Fibroblast of villous mesenchyme (primary cell): ENCODE data around the gene RSRP1. TPM values are rescaled to one million over a fixed set of nuclear protein-coding genes. Genes with fewer than 3 reads are reported as not detected.

Source experiments
- DNase-seq: peaks from one replicate; pipeline ENCODE4 v3.0.0-alpha.2; 2010; ENCODE audit warnings: low read depth
- H3K4me3 ChIP-seq: 2 replicates; pipeline ENCODE4 v1.5.1; 2011; ENCODE audit warnings: low read depth, mild to moderate bottlenecking, low read length
- total RNA-seq: library from RNA; depleted of rRNA; stranded (reverse); fragments of >200 nt; gene quantifications from 2 replicates; pipeline ENCODE4 v1.2.3, GENCODE V29; 2012
- TF ChIP-seq, protein P1 (sequence below): IDR thresholded peaks from 2 replicates; pipeline ENCODE4 v1.5.1; 2012; ENCODE audit warnings: low read depth, mild to moderate bottlenecking, low read length; ENCODE audit not compliant: insufficient read depth

Gene RSRP1
- total RNA-seq, 1 donor: 160 TPM

DNA sequence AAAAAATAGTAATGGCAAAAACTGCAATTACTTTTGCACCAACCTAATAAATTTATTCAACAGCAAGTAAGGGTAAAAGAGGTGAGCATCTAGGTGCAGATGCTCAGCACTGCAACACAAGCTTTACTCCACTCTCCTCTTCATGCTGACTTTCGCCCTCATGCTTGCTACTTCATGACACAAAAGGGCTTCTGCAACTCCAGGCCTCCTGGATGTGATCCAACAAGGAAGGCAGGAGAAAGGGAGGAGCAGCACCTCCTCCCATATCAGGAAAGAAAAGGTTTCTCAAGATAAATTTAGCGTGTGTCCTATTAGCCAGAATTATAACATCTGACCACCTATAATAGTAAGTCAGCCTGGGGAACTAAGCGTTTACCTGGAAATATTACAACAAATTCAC is 26.6 kb downstream of the RSRP1 start:
- TF ChIP-seq, protein P1, sequence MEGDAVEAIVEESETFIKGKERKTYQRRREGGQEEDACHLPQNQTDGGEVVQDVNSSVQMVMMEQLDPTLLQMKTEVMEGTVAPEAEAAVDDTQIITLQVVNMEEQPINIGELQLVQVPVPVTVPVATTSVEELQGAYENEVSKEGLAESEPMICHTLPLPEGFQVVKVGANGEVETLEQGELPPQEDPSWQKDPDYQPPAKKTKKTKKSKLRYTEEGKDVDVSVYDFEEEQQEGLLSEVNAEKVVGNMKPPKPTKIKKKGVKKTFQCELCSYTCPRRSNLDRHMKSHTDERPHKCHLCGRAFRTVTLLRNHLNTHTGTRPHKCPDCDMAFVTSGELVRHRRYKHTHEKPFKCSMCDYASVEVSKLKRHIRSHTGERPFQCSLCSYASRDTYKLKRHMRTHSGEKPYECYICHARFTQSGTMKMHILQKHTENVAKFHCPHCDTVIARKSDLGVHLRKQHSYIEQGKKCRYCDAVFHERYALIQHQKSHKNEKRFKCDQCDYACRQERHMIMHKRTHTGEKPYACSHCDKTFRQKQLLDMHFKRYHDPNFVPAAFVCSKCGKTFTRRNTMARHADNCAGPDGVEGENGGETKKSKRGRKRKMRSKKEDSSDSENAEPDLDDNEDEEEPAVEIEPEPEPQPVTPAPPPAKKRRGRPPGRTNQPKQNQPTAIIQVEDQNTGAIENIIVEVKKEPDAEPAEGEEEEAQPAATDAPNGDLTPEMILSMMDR: no peak
- no peak for DNase-seq

DNA sequence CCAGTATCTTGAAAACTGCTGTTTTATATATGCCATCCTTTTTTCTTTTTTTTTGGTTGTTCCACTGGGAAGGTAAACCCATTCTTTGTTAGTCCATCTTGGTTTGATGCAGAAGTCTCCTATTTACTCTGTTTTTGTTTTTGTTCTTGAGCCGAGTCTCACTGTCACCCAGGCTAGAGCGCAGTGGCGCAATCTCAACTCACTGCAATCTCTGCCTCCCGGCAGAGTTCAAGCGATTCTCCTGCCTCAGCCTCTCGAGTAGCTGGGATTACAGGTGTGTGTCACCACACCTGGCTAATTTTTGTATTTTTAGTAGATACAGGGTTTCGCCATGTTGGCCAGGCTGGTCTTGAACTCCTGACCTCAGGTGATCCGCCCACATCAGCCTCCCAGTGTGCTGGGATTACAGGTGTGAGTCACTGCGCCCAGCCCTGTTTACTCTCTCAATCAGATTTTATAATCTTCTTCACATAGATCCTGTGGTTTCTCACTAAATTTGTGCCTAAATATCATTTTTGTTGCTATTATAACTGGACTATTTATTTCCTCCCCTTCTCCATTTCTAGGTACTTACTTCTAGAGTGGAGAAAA is 27.5 kb downstream of the RSRP1 start:
- TF ChIP-seq, protein P1: no peak
- no peak for DNase-seq
- H3K4me3 ChIP-seq: no peak overlapping the region

More for the DNA sequence above, 26.6 kb downstream of the RSRP1 start:
- H3K4me3 ChIP-seq: no peak overlapping the region

DNA sequence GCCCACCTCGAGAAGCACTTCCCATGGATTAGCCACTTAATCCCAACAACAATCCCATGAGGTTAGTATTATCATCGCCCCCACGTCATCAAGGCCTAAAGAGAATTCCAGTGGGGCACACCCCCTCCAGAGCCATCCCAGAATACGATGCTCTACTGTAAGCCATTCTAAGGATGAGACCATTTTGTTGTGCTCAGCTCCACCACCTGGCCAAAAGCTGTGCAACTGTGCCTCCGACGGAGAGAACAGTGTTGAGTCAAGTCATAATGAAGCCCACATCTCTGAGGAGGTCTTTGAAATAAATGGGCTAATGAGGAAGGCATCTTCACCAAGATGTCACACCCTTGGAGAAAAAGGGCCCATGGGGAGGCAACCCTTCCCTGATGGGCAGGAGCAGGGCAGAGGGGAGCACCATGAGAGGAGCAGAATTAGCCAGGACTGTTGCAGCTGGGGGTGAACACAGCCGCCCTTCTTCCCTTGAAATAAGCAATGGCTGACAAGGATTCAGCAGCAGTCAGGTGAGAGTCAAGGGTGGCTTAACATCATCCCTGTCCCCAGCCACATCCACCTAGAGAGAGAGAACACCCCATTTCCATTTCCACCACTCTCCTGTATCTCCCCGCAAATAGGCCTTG is 29.5 kb downstream of the RSRP1 start:
- DNase-seq: no peak
- TF ChIP-seq, protein P1: no peak
- H3K4me3 ChIP-seq: no peak overlapping the region

DNA sequence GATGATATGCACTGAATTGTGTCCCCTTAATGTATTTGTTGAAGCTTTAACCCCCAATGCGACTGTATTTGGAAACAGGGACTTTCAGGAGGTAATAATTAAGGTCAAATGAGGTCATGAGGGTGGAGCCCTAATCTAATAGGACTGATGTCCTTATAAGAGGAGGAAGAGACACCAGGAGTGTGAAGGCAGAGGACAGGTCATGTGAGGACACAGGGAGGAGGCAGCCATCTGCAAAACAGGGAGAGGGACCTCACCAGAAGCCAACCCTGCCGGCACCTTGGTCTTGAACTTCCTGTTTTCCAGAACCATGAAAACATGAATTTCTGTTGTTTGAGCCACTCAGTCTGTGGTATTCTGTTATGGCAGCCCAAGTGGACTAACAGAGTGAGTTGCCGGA is 30.2 kb downstream of the RSRP1 start:
- no peak for DNase-seq
- TF ChIP-seq, protein P1: no peak
- H3K4me3 ChIP-seq: no peak overlapping the region

DNA sequence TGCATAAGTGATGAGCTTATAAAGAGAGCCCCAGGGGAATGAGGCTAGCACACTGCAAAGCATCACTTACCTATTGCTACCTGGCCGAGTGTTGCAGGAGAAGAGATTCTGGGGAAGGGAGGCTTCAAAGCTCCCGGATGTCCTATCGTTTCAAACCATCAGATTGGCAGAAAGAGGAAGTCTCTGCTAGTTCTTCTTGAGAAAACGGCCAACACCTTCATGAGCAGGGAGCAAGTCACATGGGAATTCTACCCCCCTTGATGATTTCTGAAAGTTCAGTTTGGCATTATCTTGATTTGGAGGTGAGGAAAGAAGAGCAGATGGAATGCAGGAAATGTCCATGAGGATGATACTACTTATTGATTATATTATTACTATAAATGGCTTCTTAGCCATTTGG is 31.1 kb downstream of the RSRP1 start:
- no peak for DNase-seq
- H3K4me3 ChIP-seq: no peak overlapping the region
- TF ChIP-seq, protein P1: no peak

DNA sequence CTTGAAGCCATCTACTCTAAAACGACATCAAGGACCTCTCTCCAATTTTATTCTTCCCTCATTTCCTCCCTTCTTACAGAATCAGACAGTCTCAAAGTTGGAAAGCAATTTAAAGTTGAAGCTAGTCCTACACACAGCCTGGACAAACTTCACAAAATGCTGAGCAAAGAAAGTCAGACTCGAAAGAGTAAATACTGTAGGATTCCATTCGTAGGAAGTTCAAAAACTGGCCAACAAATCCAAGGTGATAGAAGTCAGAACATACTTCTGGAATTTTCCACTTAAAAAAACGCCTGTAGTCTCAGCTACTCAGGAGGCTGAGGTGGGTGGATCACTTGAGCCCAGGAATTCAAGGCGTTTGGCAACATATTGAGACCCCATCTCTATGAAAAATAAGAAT is 34.5 kb downstream of the RSRP1 start:
- TF ChIP-seq, protein P1: no peak
- no peak for DNase-seq

DNA sequence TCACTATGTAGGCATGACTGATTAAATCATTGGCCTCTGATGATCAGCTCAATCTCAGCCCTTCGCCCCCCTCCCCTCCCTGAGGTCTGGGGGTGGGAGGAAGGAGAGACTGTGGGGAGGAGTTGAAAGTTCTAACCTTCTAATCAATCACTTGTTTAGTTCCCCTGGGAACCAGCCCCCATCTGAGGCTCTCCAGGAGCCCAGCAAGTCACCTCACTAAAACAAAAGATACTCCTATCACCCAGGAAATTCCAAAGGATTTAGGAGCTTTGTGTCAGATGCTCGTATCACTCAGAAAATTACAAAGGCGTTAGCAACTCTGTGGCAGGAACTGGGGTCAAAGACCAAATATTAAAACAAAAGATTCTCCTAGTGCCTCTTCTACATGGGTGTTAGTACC is 36.5 kb downstream of the RSRP1 start:
- no peak for DNase-seq
- TF ChIP-seq, protein P1: no peak
- H3K4me3 ChIP-seq: no peak overlapping the region

More for the DNA sequence above, 34.5 kb downstream of the RSRP1 start:
- no peak overlapping the region for H3K4me3 ChIP-seq
